Activated naive CD4-positive, alpha-beta T cell treated with anti-CD3 and anti-CD28 coated beads, Interleukin-2, amount 50 U/mL, for 72 hours (primary cell): ENCODE data around the gene DAPK1. TPM values are rescaled to one million over a fixed set of nuclear protein-coding genes. Genes with fewer than 3 reads are reported as not detected.
"Not testable (repeated sequence)": the region's sequence is repeated elsewhere in the genome, so short reads cannot be mapped to it uniquely, and the experiment has no call there.

Source experiments
- ATAC-seq, 2 donors: fragments of 150-1000 bp; cut with Tn5 transposase; 2 replicates each; pipeline ENCODE4 v1.10.0; 2021; ENCODE audit warnings: mild to moderate bottlenecking in 2 of 2, moderate library complexity in 2 of 2
- DNase-seq, 2 donors: peaks; one replicate each; pipeline ENCODE4 v3.0.0; 2021 to 2022; ENCODE audit warnings: low spot score in 2 of 2
- H3K27ac Mint-ChIP-seq, 2 donors: one replicate each; pipeline ENCODE4 v1.8.0; 2022; ENCODE audit warnings: mild to moderate bottlenecking in 2 of 2, mixed read lengths in 2 of 2
- H3K36me3 Mint-ChIP-seq, 2 donors: one replicate each; pipeline ENCODE4 v1.8.0; 2022; ENCODE audit warnings: mixed read lengths in 2 of 2
- H3K9me3 Mint-ChIP-seq, 2 donors: one replicate each; pipeline ENCODE4 v1.8.0; 2022; ENCODE audit warnings: mixed read lengths in 2 of 2
- total RNA-seq, 2 donors: library from RNA; stranded (reverse); gene quantifications; one replicate each; pipeline ENCODE4 v1.2.3, GENCODE V29; 2022

DAPK1 gene
- total RNA-seq, 2 donors from 2014 or later = 1.6 to 2.3 TPM

DNA sequence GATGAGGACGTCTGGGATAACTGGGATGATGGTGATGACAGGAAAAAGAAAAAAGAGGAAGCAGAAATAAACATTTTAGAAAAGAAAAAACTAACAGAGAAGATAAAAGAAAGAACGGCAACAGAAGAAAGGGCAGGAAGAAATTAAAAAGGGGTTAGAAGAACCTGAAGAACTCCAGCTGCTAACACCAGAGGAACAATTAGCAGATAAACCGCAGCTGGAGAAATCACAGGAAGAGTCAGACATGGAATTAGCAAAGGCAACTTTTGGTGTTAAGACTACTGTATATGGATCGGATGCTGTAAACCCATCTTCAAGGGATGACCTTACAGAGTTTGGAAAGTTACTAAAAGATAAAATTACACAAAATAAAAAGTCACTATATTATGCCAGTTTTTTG is 243.7 kb downstream of the DAPK1 start:
- Mint-ChIP-seq H3K9me3 (peaks cover 0 to 3% of the 10 kb centered on the region in 2 donors), H3K27ac (no peak overlapping the region), H3K36me3 (no peaks in the 10 kb centered on the region)
- DNase-seq = no peak
- ATAC-seq = no peak

DNA sequence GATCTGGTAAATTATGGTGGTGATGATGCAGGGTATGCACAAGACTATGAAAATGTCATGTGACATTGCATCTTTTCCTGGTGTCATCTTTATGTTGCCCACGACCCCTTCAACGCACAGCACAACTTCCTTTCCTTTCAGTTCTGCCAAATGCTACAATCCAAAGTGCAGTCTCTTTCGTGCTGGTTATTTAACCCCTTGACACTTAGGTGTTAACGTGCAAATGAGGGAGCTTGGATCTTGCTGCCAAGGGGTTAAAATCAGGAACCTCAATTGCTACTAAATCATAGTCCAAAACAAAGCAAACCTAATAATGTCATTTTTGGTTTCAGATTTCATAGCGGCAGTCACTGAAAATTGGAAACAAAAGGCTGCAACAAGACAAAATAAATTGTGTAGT is 244.2 kb downstream of the DAPK1 start:
- Mint-ChIP-seq H3K36me3 (no peaks in the 10 kb centered on the region), H3K27ac (no peak overlapping the region), H3K9me3 (peaks cover 0 to 3% of the 10 kb centered on the region in 2 donors)
- no peak for ATAC-seq
- DNase-seq = no peak

DNA sequence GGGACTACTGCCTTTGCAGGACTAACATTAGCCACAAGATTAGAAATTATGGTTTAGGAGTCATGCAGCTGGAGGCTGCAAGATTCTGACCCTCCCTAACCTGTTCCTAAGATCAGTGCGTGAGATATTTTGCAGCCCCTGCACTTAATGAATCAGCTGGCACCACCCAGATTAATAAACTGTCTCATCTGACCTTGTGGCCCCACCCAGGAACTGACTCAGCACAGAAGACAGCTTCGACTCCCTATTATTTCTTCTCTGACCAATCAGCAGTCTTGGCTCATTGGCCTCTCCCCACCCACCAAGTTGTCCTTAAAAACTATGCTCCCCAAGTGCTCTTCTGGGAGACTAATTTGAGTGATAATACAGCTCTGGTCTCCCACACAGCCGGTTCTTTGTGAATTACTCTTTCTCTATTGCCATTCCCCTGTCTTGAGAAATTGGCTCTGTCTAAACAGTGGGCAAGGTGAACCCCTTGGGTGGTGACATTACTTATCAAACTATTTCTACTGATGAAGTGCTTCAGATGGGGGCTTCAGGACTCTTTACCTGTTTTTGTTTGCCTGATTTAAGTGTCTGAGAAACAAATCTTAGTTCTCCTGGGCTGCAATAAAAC is 245.3 kb downstream of the DAPK1 start:
- Mint-ChIP-seq H3K36me3 (no peaks in the 10 kb centered on the region), H3K9me3 (peaks cover 0 to 3% of the 10 kb centered on the region in 2 donors), H3K27ac (no peak overlapping the region)
- ATAC-seq (no peak), DNase-seq (no peak)

DNA sequence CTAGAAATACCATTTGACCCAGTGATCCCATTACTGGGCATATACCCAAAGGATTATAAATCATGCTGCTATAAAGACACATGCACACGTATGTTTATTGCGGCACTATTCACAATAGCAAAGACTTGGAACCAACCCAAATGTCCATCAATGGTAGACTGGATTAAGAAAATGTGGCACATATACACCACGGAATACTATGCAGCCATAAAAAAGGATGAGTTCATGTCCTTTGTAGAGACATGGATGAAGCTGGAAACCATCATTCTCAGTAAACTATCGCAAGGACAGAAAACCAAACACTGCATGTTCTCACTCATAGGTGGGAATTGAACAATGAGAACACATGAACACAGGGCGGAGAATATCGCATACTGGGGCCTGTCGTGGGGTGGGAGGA is 246.6 kb downstream of the DAPK1 start:
- not testable (repeated sequence) for DNase-seq, H3K36me3 Mint-ChIP-seq, H3K27ac Mint-ChIP-seq, H3K9me3 Mint-ChIP-seq, ATAC-seq

DNA sequence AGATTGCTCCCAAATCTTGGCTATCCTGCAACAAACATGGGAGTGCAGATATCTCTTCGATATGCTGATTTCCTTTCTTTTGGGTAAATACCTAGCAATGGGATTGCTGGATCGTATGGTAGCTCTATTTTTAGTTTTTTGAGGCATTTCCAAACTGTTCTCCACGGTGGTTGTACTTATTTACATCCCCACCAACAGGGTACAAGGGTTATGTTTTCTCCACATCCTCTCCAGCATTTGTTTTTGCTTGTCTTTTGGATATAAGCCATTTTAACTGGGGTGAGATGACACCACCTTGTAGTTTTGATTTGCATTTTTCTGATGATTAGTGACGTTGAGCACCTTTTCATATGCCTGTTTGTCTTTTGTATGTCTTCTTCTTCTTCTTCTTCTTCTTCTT is 248.5 kb downstream of the DAPK1 start:
- H3K36me3 Mint-ChIP-seq = no peaks in the 10 kb centered on the region
- DNase-seq = no peak
- H3K9me3 Mint-ChIP-seq = peaks cover 0 to 3% of the 10 kb centered on the region in 2 donors
- ATAC-seq = no peak
- no peak overlapping the region for H3K27ac Mint-ChIP-seq

DNA sequence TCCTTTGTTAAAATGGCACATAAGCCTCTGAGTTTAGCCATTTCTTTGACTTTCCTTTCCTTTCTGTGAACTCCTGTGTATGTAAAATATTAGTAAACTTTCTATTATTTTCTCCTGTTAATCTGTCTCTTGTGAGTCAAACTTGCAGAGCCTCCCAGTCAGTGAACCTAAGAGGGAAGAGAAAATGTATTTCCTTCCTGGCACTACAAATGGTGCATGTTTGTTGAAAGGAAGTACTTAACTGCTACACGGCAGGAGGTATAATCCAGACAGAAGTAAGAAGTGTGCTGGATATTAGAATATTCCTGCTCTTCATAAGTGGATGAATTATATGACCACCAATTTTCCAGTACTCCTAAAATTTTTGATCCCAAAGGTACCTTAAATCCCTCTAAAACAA is 251.2 kb downstream of the DAPK1 start:
- H3K36me3 Mint-ChIP-seq = peaks cover 0 to 6% of the 10 kb centered on the region in 2 donors
- DNase-seq (no peak), ATAC-seq (no peak)
- no peak overlapping the region for H3K27ac Mint-ChIP-seq
- H3K9me3 Mint-ChIP-seq = peaks cover 6% of the 10 kb centered on the region in 2 donors

DNA sequence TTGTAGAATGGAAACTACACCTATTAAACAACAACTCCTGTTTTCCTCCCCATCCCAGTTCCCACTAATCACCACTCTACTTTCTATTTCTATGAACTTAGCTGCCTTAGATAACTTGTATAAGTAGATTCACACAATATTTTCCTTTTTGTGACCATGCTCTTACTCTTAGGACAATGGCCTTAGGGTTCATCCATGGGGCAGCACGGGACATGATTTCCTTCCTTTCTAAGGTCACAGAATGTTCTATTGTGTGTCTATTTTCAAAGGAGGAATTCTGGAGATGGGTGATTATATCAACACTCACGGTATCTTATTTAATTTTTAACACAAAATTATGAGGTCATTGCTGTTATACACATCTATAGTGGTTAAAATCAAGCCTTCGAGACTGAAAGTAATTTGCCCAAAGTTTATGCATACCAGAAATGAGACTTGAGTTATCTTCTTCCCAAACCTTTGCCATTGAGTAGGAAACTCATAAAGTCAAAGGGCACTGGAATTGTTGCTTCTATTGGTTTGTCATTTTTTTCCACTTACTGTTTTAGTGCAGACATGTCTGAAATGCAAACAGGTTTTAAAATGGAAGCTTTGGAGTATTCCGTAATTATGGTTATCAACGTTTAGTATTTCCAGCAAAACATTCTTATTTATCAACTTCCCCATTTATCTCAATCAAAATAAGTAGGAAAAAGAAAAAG is 251.8 kb downstream of the DAPK1 start:
- ATAC-seq = no peak
- Mint-ChIP-seq H3K9me3 (peaks cover 6% of the 10 kb centered on the region in 2 donors), H3K27ac (no peak overlapping the region), H3K36me3 (peaks cover 0 to 6% of the 10 kb centered on the region in 2 donors)
- no peak for DNase-seq

DNA sequence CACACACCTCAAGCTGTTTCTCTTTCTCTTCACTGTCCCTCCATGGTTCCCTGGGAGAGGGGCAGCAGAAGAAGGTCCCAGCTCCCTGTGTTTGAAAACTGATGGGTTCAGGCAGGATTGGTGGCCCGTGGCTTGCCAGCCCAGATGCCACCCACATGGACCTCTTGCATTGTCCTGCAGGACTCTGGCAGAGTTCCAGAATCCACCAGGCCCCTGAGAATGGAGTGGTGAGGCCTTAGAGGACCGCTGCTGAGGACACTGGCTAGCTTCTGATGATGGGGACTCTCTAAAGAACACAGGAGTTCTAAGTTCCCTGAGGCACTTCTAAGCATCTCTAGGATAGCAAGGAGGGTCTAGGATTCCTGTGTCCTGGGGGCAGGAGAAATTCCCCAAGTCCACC is 253.1 kb downstream of the DAPK1 start:
- H3K36me3 Mint-ChIP-seq = peaks cover 0 to 6% of the 10 kb centered on the region in 2 donors
- DNase-seq = no peak
- no peak overlapping the region for H3K27ac Mint-ChIP-seq
- ATAC-seq = no peak
- H3K9me3 Mint-ChIP-seq = peaks cover 6 to 14% of the 10 kb centered on the region in 2 donors

DNA sequence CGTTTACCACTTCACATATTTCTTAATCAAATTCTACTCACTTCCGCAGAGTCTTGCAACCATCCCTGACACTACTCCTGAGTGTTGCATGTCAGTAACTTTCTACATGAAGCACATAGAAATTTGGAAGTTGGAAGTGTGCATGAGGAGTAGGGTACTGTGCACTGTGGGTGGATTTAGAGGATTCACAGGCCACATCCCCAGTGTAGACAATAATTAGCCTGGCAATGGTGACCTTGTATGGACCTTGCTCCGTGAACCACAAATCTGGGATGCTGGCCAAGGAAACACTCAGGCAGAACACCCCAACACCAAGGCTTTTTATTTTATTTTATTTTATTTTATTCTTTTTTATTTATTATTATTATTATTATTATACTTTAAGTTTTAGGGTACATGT is 253.8 kb downstream of the DAPK1 start:
- Mint-ChIP-seq H3K9me3 (peaks cover 6 to 14% of the 10 kb centered on the region in 2 donors), H3K27ac (no peak overlapping the region), H3K36me3 (peaks cover 0 to 6% of the 10 kb centered on the region in 2 donors)
- DNase-seq (no peak), ATAC-seq (no peak)

DNA sequence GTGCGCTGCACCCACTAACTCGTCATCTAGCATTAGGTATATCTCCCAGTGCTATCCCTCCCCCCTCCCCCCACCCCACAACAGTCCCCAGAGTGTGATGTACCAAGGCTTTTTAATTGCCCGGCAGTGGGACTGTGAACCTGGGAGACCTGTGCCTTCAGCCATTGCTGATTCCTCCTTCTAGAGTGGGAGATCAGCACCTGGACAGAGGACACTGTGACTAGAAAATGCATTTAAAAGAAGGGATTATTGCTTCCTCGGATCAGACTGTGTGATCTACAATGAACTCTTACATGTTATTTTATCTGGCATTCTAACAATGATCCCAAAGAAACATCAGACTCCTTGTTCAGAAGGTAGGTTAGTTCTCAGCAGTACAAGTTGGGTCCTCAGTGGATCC is 254.2 kb downstream of the DAPK1 start:
- no peak for DNase-seq
- H3K27ac Mint-ChIP-seq = no peak overlapping the region

DNA sequence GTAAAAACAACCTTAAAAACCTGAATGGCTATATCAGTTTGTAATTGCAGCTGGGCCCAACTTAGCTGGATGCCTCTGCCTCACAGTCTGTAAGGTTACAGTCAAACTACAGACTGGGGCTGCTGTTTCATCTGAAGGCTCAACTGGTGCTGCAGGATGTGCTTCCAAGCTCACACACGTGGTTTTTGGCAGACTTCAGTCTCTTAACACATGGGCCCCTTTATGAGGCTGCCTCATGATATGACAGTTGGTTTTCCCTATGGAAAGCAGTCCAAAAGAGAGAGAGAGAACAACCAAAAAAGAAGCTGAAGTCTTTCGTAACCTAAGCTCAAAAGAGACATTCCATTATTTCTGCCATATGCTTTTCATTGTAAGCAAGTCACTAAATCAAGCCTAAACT is 255.6 kb downstream of the DAPK1 start:
- ATAC-seq (no peak), DNase-seq (no peak)
- no peak overlapping the region for H3K27ac Mint-ChIP-seq
- peaks cover 6 to 14% of the 10 kb centered on the region in 2 donors for H3K9me3 Mint-ChIP-seq
- peaks cover 0 to 6% of the 10 kb centered on the region in 2 donors for H3K36me3 Mint-ChIP-seq

More for the DNA sequence above, 254.2 kb downstream of the DAPK1 start:
- peaks cover 0 to 6% of the 10 kb centered on the region in 2 donors for H3K36me3 Mint-ChIP-seq
- H3K9me3 Mint-ChIP-seq = peaks cover 6 to 14% of the 10 kb centered on the region in 2 donors
- ATAC-seq = no peak

Other genes starting within 250 kb of the DAPK1 start
- 1 to 10 TPM; 5.2 to 6.7 TPM for gene CTSL, start 228.3 kb downstream of the DAPK1 start, total RNA-seq